ENCODE results near the gene DOCK1. TPM values are rescaled to one million over a fixed set of nuclear protein-coding genes. Genes with fewer than 3 reads are reported as not detected.

DOCK1 gene
- total RNA-seq, 4 donors from 2014 or later, result 4.3 to 6.0 (median 4.8) TPM

DNA sequence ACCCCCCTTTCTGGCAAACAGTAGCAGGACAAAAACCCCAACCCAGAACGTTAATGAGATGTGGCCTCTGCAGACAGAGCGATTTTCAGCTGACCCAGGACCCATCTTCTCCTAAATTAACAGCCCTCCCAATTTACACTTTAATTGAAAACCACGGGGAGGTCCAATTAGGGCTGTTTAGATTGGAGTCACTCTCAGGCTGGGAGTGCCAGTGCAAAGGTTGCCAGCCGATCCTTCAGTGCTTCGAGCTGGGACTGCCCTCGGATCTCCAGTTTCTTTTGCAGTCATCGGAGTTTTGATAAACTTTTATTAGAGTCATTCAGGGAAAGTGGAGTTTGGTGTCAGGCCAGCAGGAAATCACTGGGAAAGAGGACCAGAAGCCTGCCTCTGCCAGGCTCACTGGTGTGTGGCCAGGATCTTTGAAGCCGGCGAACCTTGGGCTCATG is 108.0 kb downstream of the DOCK1 start:
- in situ Hi-C loops (cut with MboI; ENCODE audit: low sequenced_read_pairs in 4 of 4), result no loop called here
- intact Hi-C loops (cut with DNase I; ENCODE audit: low total_unique reads), result no loop called here
- H3K27ac ChIP-seq, result no peak overlapping the region
- H3K36me3 ChIP-seq, result no peaks in the 10 kb centered on the region
- no peaks in the 10 kb centered on the region for H3K9me3 ChIP-seq
- TF ChIP-seq, protein P1, sequence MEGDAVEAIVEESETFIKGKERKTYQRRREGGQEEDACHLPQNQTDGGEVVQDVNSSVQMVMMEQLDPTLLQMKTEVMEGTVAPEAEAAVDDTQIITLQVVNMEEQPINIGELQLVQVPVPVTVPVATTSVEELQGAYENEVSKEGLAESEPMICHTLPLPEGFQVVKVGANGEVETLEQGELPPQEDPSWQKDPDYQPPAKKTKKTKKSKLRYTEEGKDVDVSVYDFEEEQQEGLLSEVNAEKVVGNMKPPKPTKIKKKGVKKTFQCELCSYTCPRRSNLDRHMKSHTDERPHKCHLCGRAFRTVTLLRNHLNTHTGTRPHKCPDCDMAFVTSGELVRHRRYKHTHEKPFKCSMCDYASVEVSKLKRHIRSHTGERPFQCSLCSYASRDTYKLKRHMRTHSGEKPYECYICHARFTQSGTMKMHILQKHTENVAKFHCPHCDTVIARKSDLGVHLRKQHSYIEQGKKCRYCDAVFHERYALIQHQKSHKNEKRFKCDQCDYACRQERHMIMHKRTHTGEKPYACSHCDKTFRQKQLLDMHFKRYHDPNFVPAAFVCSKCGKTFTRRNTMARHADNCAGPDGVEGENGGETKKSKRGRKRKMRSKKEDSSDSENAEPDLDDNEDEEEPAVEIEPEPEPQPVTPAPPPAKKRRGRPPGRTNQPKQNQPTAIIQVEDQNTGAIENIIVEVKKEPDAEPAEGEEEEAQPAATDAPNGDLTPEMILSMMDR (IDR thresholded peaks at IDR 0.05 in 4 of 5, conservative IDR thresholded peaks at IDR 0.05 in 1 of 5), result no peak
- no peak for TF ChIP-seq POLR2A (IDR thresholded peaks at IDR 0.05)
- ATAC-seq, result no peak
- H3K4me1 ChIP-seq, result peaks cover 0 to 8% of the 10 kb centered on the region in 2 donors
- H3K27me3 ChIP-seq, result no peaks in the 10 kb centered on the region
- no peak overlapping the region for H3K4me3 ChIP-seq
- DNase-seq, result no peak

DNA sequence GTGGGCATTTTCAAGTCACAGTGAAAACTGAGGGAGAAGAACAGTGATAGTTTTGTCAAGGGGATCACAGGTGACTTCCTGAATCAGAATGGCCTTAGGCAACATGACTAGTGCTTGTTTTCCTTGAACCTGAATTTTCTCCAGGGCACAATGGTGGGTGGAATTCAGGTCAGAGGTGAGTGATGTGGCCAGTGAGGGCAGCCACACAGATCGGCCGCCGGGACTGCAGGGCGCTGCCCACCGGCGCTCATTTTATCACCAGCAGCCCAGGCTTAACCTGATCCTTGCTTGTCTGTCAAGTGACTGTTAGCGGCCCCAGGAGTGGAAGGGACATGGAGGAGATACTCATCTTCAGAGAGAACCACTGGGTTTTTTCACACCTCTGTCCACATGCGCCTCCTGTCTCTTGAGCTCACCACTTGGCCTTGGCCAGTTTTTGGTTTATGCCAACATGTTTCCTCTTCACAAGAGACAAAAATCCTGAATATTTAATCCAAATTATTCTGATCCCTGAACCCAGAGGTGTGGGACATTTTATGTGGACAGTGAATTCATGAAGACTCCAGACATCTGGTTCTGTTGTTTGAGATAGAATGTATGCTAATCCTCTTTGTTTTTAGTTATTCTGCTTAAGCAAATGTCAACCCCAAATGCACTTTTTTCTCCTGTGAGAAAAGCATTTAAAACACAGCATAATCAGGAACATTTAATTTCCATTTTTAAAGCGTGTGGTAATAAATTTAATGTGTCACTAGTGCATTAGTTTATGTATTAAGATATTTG is 108.7 kb downstream of the DOCK1 start:
- peaks cover 0 to 8% of the 10 kb centered on the region in 2 donors for H3K4me1 ChIP-seq
- no peak for TF ChIP-seq POLR2A (IDR thresholded peaks at IDR 0.05)
- TF ChIP-seq, protein P1 (IDR thresholded peaks at IDR 0.05 in 4 of 5, conservative IDR thresholded peaks at IDR 0.05 in 1 of 5), result no peak
- no peak overlapping the region for H3K27ac ChIP-seq
- no peaks in the 10 kb centered on the region for H3K9me3 ChIP-seq
- H3K4me3 ChIP-seq, result no peak overlapping the region
- no peaks in the 10 kb centered on the region for H3K36me3 ChIP-seq
- H3K27me3 ChIP-seq, result no peaks in the 10 kb centered on the region
- ATAC-seq (no peak), DNase-seq (no peak)
- intact Hi-C loops (cut with DNase I; ENCODE audit: low total_unique reads) (no loop called here), in situ Hi-C loops (cut with MboI; ENCODE audit: low sequenced_read_pairs in 4 of 4) (no loop called here)

DNA sequence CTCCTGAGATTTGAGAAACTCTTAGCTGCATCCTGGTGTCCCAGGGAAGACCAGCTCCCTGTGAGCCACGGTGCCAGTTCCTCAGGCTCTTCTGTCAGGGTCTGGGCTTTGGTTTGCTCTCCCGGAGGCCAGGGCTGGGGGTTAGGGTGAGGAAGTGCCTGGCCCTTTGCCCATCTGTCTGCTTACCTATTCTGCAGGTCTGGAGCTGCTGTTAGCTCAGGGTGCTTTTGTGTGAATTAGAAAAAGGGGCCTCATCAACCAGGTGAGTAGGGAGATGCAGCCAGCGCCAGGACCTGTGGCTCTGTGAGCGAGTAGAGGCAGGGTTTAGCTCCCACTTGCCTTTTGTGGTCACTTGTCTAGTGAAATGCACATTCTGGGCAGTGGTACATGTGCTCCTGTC is 109.4 kb downstream of the DOCK1 start:
- Histone ChIP-seq H3K4me3 (no peak overlapping the region), H3K4me1 (peaks cover 0 to 8% of the 10 kb centered on the region in 2 donors), H3K27ac (no peak overlapping the region), H3K9me3 (no peaks in the 10 kb centered on the region), H3K36me3 (no peaks in the 10 kb centered on the region), H3K27me3 (no peaks in the 10 kb centered on the region)
- no peak for DNase-seq
- in situ Hi-C loops (cut with MboI; ENCODE audit: low sequenced_read_pairs in 4 of 4) (no loop called here), intact Hi-C loops (cut with DNase I; ENCODE audit: low total_unique reads) (no loop called here)
- TF ChIP-seq POLR2A (IDR thresholded peaks at IDR 0.05), result no peak
- TF ChIP-seq, protein P1 (IDR thresholded peaks at IDR 0.05 in 4 of 5, conservative IDR thresholded peaks at IDR 0.05 in 1 of 5), result no peak
- no peak for ATAC-seq

DNA sequence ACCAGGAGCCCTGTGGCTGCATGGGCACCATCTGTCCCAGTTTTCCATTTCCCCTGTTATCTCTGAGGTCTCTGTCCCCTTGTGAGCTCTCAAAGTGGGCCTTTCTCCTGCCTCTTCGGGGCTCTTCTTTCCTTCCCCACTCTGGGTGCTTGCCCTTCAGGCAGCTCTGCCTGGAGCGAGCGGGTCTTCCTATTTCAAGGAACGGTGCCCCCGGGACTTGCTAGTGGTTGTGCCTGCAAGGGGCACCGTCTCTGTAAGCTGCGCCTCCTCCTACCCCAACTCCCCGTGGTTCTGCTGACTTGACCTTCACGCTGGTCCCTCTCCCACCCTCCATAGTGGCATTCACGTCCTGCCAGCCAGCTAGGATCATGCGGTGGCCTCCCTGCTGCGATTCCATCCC is 110.1 kb downstream of the DOCK1 start:
- no peak for DNase-seq
- ATAC-seq, result no peak
- H3K27me3 ChIP-seq, result no peaks in the 10 kb centered on the region
- H3K4me1 ChIP-seq, result peaks cover 0 to 8% of the 10 kb centered on the region in 2 donors
- intact Hi-C loops (cut with DNase I; ENCODE audit: low total_unique reads), result no loop called here
- no peak for TF ChIP-seq POLR2A (IDR thresholded peaks at IDR 0.05)
- TF ChIP-seq, protein P1 (IDR thresholded peaks at IDR 0.05 in 4 of 5, conservative IDR thresholded peaks at IDR 0.05 in 1 of 5), result no peak
- H3K4me3 ChIP-seq, result no peak overlapping the region
- in situ Hi-C loops (cut with MboI; ENCODE audit: low sequenced_read_pairs in 4 of 4), result no loop called here
- H3K36me3 ChIP-seq, result no peaks in the 10 kb centered on the region
- H3K27ac ChIP-seq, result no peak overlapping the region
- no peaks in the 10 kb centered on the region for H3K9me3 ChIP-seq

Data from gastrocnemius medialis (tissue), 4 donors.